Measurements from ENCODE around the gene FURIN.

The FURIN gene

DNA sequence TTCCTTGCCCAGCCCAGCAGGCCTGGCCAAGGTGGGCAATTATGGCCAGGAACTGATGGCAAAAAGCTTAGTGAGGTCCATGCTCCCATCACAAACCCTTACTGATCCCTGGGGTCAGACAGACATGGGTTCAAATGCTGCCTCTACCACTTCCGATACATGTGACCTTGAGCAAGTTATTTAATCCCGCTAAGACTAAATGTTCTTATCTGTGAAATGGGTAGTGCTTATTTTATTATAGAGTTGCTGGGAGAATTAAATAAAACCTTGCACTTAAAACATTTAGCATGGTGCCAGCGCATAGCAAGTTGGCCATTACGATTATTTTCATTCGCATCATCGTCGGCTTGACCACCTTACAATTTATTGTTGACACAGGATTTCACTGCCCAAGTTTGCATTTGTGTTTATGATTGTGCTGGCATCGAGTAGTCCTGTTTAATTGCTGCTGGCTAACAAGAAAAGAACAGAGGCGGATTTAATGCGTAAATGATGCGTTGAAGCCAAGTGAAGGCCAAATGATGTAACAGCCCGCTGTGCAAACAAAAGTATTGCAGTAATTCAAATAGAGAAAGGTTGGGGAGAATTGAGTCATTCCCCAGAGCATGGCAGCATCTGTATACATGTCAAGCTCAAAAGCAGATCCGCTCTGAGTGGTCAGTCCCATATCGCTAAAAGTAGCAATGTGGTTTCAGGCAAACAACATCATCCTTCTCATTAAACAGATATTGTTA, 7.3 kb upstream of the FURIN start:
- Histone ChIP-seq H3K27me3 (replicated peaks in 2 of 5; ENCODE audit: control insufficient read depth in 4 of 5, insufficient read depth in 5 of 5, low read length in 4 of 5) (no peaks in the 10 kb centered on the region), H3K36me3 (ENCODE audit: control insufficient read depth in 4 of 4, insufficient read depth in 4 of 4, low read length in 3 of 4) (no peaks in the 10 kb centered on the region), H3K9me3 (ENCODE audit: control extremely low read depth in 1 of 5, control insufficient read depth in 4 of 5, insufficient read depth in 2 of 5, low read depth in 1 of 5, low read length in 4 of 5) (no peaks in the 10 kb centered on the region), H3K4me1 (ENCODE audit: control extremely low read depth in 1 of 4, control insufficient read depth in 4 of 4, insufficient read depth in 4 of 4, low read length in 3 of 4) (peaks cover 0 to 17% (median under 1%) of the 10 kb centered on the region in 4 experiments), H3K27ac (ENCODE audit: insufficient read depth in 1 of 2, low read depth in 1 of 2, low read length in 2 of 2, poor library complexity in 1 of 2, severe bottlenecking in 2 of 2) (no peak overlapping the region), H3K4me3 (ENCODE audit: control insufficient read depth in 1 of 7, extremely low read depth in 1 of 7, insufficient read depth in 4 of 7, low read depth in 2 of 7, low read length in 6 of 7) (no peak overlapping the region)
- 95% methylated on average over 12 of the region's 14 CpGs for WGBS (ENCODE audit: insufficient coverage)
- ChIA-PET POLR2A (no interaction called here), CTCF (no interaction called here)
- DNase-seq: no peak

DNA sequence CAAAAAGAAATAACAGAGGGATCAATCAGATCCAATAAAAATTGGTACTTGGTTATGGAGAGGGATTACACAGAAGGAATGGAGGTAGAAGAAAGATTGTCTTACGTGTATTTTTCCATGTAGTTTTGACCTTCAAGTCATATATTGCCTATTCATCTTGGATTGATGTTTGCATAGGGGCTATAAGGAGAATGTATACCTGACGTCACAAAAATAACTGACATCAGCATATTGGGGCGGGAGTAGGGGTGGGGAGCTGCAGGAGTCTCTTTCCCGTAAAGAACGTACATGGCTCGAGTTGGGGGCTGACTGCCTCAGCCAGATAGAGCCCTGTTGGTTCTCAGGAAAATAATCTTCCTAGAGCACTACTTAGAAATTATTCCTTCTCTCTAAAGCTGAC, 5.9 kb upstream of the FURIN start:
- Histone ChIP-seq H3K4me3 (ENCODE audit: control insufficient read depth in 1 of 7, extremely low read depth in 1 of 7, insufficient read depth in 4 of 7, low read depth in 2 of 7, low read length in 6 of 7) (no peak overlapping the region), H3K27ac (ENCODE audit: insufficient read depth in 1 of 2, low read depth in 1 of 2, low read length in 2 of 2, poor library complexity in 1 of 2, severe bottlenecking in 2 of 2) (no peak overlapping the region), H3K27me3 (replicated peaks in 2 of 5; ENCODE audit: control insufficient read depth in 4 of 5, insufficient read depth in 5 of 5, low read length in 4 of 5) (no peaks in the 10 kb centered on the region), H3K36me3 (ENCODE audit: control insufficient read depth in 4 of 4, insufficient read depth in 4 of 4, low read length in 3 of 4) (no peaks in the 10 kb centered on the region), H3K4me1 (ENCODE audit: control extremely low read depth in 1 of 4, control insufficient read depth in 4 of 4, insufficient read depth in 4 of 4, low read length in 3 of 4) (peaks cover 0 to 10% (median 0%) of the 10 kb centered on the region in 4 experiments), H3K9me3 (ENCODE audit: control extremely low read depth in 1 of 5, control insufficient read depth in 4 of 5, insufficient read depth in 2 of 5, low read depth in 1 of 5, low read length in 4 of 5) (no peaks in the 10 kb centered on the region)
- CTCF ChIA-PET: no interaction called here
- POLR2A ChIA-PET: no interaction called here
- DNase-seq: no peak
- WGBS (ENCODE audit: insufficient coverage): 94% methylated on average over 4 of the region's 6 CpGs

DNA sequence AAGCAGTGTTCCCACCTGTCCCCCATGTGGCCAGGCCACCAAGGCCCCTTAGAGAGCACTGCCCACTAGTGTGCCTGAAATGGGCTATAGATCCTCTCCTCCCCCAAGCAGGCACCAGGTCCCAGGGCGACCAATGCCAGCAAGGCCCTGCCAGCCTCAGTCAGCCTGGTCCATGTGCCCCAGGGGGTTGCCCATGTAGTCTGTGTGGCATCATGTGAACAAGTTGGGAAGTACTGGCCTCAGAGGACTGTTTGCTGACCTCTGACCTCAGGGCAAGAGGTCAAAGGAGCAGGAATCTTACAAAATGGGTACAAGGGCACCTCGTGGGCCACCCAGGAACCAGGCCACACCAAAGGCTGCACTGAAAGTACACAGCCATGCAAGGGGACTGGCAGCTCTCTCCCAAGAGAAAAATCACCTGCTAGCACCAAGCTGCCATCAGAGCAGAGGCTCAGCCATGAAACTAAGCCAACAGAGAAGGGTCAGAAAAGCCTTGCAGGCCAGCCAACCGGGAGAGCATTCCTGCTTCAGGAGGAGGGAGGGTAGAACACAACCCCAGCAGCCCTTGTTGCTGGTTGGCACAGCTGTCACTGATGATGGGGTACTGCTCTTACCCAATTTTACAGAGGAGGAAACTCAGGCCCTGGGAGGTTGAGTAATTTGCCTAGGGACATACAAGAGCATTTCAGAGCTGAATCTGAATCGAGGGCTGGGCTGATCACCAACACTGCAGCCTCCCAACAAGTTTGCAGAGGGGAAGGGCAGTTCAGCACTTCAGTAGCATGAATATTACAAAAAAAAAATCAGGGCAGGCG, 5.2 kb upstream of the FURIN start:
- POLR2A ChIA-PET: interaction anchor here (1.0 kb wide), 1 partner anchor 13 kb away, joined by 3 read pairs; no protein-coding TSS in a partner anchor

DNA sequence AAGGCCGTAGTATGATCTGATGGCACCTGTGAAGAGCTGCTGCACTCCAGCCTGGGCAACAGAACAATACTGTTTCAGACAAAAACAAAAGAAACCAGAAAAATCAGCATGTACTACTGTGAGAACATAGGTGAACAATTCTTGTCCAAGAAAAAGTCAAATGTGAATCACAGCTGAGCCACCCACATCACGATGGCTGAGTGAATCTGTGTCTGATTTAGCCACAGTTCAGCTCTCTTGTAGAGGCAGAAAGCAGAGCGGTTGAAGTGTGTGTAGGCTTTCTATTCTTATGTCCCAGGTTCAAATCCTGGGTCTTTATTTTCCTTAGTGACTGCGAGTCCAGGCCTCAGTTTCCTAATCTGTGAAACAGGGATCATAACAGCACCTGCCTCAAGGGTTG, 4.4 kb upstream of the FURIN start:
- Histone ChIP-seq H3K4me3 (ENCODE audit: control insufficient read depth in 1 of 7, extremely low read depth in 1 of 7, insufficient read depth in 4 of 7, low read depth in 2 of 7, low read length in 6 of 7) (no peak overlapping the region), H3K27ac (ENCODE audit: insufficient read depth in 1 of 2, low read depth in 1 of 2, low read length in 2 of 2, poor library complexity in 1 of 2, severe bottlenecking in 2 of 2) (no peak overlapping the region), H3K4me1 (ENCODE audit: control extremely low read depth in 1 of 4, control insufficient read depth in 4 of 4, insufficient read depth in 4 of 4, low read length in 3 of 4) (peaks cover 3 to 22% (median 4%) of the 10 kb centered on the region in 4 experiments), H3K9me3 (ENCODE audit: control extremely low read depth in 1 of 5, control insufficient read depth in 4 of 5, insufficient read depth in 2 of 5, low read depth in 1 of 5, low read length in 4 of 5) (no peaks in the 10 kb centered on the region), H3K27me3 (replicated peaks in 2 of 5; ENCODE audit: control insufficient read depth in 4 of 5, insufficient read depth in 5 of 5, low read length in 4 of 5) (no peaks in the 10 kb centered on the region), H3K36me3 (ENCODE audit: control insufficient read depth in 4 of 4, insufficient read depth in 4 of 4, low read length in 3 of 4) (no peaks in the 10 kb centered on the region)
- no peak for DNase-seq
- WGBS (ENCODE audit: insufficient coverage): 97% methylated on average over 4 of the region's 4 CpGs
- CTCF ChIA-PET: interaction anchor here (1.2 to 2.3 kb wide), 3 partner anchors 10 to 24 kb away, joined by 3 to 8 read pairs (median 4); no protein-coding TSS in a partner anchor
- POLR2A ChIA-PET: interaction anchor here (1.0 kb wide), 1 partner anchor 12 kb away, joined by 3 read pairs; no protein-coding TSS in a partner anchor

More for the DNA sequence above, 5.2 kb upstream of the FURIN start:
- 90% methylated on average over 5 of the region's 5 CpGs for WGBS (ENCODE audit: insufficient coverage)
- H3K9me3 ChIP-seq (ENCODE audit: control extremely low read depth in 1 of 5, control insufficient read depth in 4 of 5, insufficient read depth in 2 of 5, low read depth in 1 of 5, low read length in 4 of 5): no peaks in the 10 kb centered on the region
- H3K27ac ChIP-seq (ENCODE audit: insufficient read depth in 1 of 2, low read depth in 1 of 2, low read length in 2 of 2, poor library complexity in 1 of 2, severe bottlenecking in 2 of 2): no peak overlapping the region
- H3K4me1 ChIP-seq (ENCODE audit: control extremely low read depth in 1 of 4, control insufficient read depth in 4 of 4, insufficient read depth in 4 of 4, low read length in 3 of 4): peaks cover 0 to 14% (median 0%) of the 10 kb centered on the region in 4 experiments
- no peaks in the 10 kb centered on the region for H3K36me3 ChIP-seq (ENCODE audit: control insufficient read depth in 4 of 4, insufficient read depth in 4 of 4, low read length in 3 of 4)
- H3K4me3 ChIP-seq (ENCODE audit: control insufficient read depth in 1 of 7, extremely low read depth in 1 of 7, insufficient read depth in 4 of 7, low read depth in 2 of 7, low read length in 6 of 7): no peak overlapping the region
- CTCF ChIA-PET: interaction anchor here (1.2 to 2.3 kb wide), 3 partner anchors 11 to 23 kb away, joined by 3 to 8 read pairs (median 4); no protein-coding TSS in a partner anchor
- H3K27me3 ChIP-seq (replicated peaks in 2 of 5; ENCODE audit: control insufficient read depth in 4 of 5, insufficient read depth in 5 of 5, low read length in 4 of 5): no peaks in the 10 kb centered on the region
- DNase-seq: no peak

DNA sequence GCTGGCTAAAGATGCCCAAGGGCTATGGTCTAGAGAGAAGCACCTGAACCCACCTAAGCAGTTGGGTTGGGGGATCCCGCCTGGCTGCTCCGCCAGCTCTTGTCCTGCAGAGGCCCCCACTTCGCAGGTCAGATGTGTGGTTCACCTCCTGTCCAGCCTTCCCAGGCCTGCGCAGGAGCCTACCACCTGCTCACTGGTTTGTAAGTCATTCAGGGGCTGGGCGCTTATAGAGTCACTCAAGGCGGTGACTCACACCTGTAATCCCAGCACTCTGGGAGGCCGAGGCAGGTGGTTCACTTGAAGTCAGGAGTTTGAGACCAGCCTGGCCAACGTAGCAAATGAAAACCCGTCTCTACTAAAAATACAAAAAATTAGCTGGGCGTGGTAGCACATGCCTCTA, 3.9 kb upstream of the FURIN start:
- H3K4me1 ChIP-seq (ENCODE audit: control extremely low read depth in 1 of 4, control insufficient read depth in 4 of 4, insufficient read depth in 4 of 4, low read length in 3 of 4): peaks cover 7 to 23% (median 9%) of the 10 kb centered on the region in 4 experiments
- 96% methylated on average over 9 of the region's 10 CpGs for WGBS (ENCODE audit: insufficient coverage)
- no peaks in the 10 kb centered on the region for H3K36me3 ChIP-seq (ENCODE audit: control insufficient read depth in 4 of 4, insufficient read depth in 4 of 4, low read length in 3 of 4)
- no peak overlapping the region for H3K4me3 ChIP-seq (ENCODE audit: control insufficient read depth in 1 of 7, extremely low read depth in 1 of 7, insufficient read depth in 4 of 7, low read depth in 2 of 7, low read length in 6 of 7)
- ChIA-PET POLR2A (interaction anchor here (0.7 to 1.0 kb wide), 2 partner anchors 12 to 140 kb away, joined by 3 to 4 read pairs; no protein-coding TSS in a partner anchor), CTCF (interaction anchor here (1.2 to 2.3 kb wide), 3 partner anchors 9 to 25 kb away, joined by 3 to 8 read pairs (median 4); no protein-coding TSS in a partner anchor)
- H3K27ac ChIP-seq (ENCODE audit: insufficient read depth in 1 of 2, low read depth in 1 of 2, low read length in 2 of 2, poor library complexity in 1 of 2, severe bottlenecking in 2 of 2): no peak overlapping the region
- DNase-seq: no peak
- H3K9me3 ChIP-seq (ENCODE audit: control extremely low read depth in 1 of 5, control insufficient read depth in 4 of 5, insufficient read depth in 2 of 5, low read depth in 1 of 5, low read length in 4 of 5): no peaks in the 10 kb centered on the region
- H3K27me3 ChIP-seq (replicated peaks in 2 of 5; ENCODE audit: control insufficient read depth in 4 of 5, insufficient read depth in 5 of 5, low read length in 4 of 5): no peaks in the 10 kb centered on the region

DNA sequence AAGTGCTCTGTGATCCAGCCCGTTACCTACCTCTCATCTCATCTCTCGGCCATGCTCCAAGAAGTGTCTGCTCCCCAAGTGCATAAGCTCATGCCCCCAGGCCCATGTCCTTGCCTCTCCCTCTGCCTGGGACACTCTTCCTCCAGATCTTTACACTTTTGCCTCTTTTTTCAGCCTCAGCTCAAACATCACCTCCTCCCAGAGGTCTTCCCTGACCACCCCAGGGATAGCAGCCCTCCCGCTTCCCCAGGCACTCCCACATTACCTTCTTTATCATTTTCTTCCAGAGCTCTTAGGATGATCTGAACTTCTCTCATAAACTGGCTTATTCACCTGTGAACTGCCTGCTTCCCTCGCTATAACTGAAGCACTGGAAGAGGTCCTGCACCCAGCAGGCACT, 2.7 kb upstream of the FURIN start:
- Histone ChIP-seq H3K36me3 (ENCODE audit: control insufficient read depth in 4 of 4, insufficient read depth in 4 of 4, low read length in 3 of 4) (no peaks in the 10 kb centered on the region), H3K27me3 (replicated peaks in 2 of 5; ENCODE audit: control insufficient read depth in 4 of 5, insufficient read depth in 5 of 5, low read length in 4 of 5) (no peaks in the 10 kb centered on the region), H3K27ac (ENCODE audit: insufficient read depth in 1 of 2, low read depth in 1 of 2, low read length in 2 of 2, poor library complexity in 1 of 2, severe bottlenecking in 2 of 2) (no peak overlapping the region), H3K4me3 (ENCODE audit: control insufficient read depth in 1 of 7, extremely low read depth in 1 of 7, insufficient read depth in 4 of 7, low read depth in 2 of 7, low read length in 6 of 7) (no peak overlapping the region), H3K9me3 (ENCODE audit: control extremely low read depth in 1 of 5, control insufficient read depth in 4 of 5, insufficient read depth in 2 of 5, low read depth in 1 of 5, low read length in 4 of 5) (no peaks in the 10 kb centered on the region), H3K4me1 (ENCODE audit: control extremely low read depth in 1 of 4, control insufficient read depth in 4 of 4, insufficient read depth in 4 of 4, low read length in 3 of 4) (peaks cover 15 to 29% (median 21%) of the 10 kb centered on the region in 4 experiments)
- ChIA-PET POLR2A (no interaction called here), CTCF (interaction anchor here (1.1 to 2.3 kb wide), 2 partner anchors 26 to 49 kb away, joined by 4 to 8 read pairs; no protein-coding TSS in a partner anchor)
- WGBS (ENCODE audit: insufficient coverage): 99% methylated on average over 4 of the region's 4 CpGs
- DNase-seq: no peak
